MM.1S (cell line): ENCODE measurements around the gene ATP2B2.

Experiments used
- CTCF ChIP-seq: fragments of 300-600 bp; sonication (generic); IDR thresholded peaks from 2 replicates; pipeline ENCODE4 v1.5.1; 2016; ENCODE audit warnings: antibody characterized with exemption, low read length, mixed read lengths
- EZH2 ChIP-seq: fragments of 300-600 bp; sonication (generic); optimal IDR thresholded peaks from 2 replicates; pipeline ENCODE3; 2017; ENCODE audit warnings: low read depth, mild to moderate bottlenecking, antibody characterized with exemption, low read length, mixed read lengths
- EZH2phosphoT487 ChIP-seq: fragments of 300-600 bp; sonication (generic); IDR thresholded peaks from 2 replicates; pipeline ENCODE4 v1.6.1; 2018; ENCODE audit warnings: antibody characterized with exemption, low read length

GRCh38 chr3:10335190-10335738 is 170.1 kb downstream of the ATP2B2 start:
- TF ChIP-seq CTCF (no peak), EZH2 (no peak), EZH2phosphoT487 (no peak)
